Activated CD8-positive, alpha-beta memory T cell treated with anti-CD3 and anti-CD28 coated beads, Interleukin-2, amount 50 U/mL, for 1 hour (primary cell): Measurements from ENCODE around the gene TYMS.

Experiments
- DNase-seq: peaks from one replicate; pipeline ENCODE4 v3.0.0-alpha.2; 2020; ENCODE audit errors: extremely low read depth

The TYMS gene

GRCh38 chr18:711657-712400 lies 54.4 kb downstream of the TYMS start:
- peak; percentile 65 for DNase-seq

DNA sequence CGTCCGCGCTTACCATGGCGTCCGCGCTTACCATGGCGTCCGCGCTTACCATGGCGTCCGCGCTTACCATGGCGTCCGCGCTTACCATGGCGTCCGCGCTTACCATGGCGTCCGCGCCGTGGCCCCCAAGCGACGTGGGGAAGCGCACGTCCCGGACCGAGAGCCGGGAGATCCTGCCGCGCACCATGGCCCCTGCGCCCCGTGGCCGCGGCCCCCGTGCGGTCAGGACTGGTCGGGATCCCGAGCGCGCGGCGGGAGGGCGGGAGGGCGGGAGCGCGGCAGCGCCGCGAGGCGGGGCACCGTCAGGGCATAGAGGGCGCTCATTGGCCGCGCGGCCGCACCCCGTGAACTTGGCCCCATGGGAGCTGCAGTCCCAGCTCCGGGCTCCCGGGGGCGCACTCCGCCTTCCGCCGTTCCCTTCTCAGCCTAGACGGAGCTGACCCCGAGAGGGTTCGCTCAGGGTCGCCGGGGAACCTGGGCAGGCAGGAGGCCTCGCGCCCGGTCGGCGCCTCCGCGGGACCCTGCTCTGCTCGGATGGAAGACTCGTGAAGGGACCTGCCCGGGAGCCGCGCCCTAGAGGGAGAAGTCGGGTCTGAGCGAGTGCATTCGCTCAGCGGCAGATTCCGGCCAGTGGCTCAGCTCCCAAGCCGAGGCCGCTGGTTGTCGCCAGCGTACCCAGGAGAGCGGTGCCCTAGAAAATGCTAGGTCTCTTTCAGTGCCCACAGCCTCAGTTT lies 55.1 kb downstream of the TYMS start, which contains the start of gene ENOSF1:
ENOSF1 (minus strand) TSS at position 230 of the 734 bp plus-strand sequence; CDS start at position 187, 43 bp downstream.
- peak; percentile 43 for DNase-seq

DNA sequence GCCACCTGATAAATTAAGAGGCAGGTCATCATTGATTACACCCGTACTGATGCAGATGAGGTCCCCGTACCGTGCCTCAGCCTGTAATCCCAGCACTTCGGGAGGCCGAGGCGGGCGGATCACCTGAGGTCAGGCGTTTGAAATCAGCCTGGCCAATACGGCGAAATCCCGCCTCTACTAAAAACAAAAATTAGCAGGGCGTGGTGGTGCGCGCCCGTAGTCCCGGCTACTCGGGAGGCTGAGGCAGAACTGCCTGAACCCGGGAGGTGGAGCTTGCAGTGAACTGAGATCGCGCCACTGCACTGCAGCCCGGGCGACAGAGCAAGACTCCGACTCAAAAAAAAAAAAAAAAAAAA lies 55.7 kb downstream of the TYMS start:
- no peak for DNase-seq

- DNase-seq: no peak
Measured at GRCh38 chr18:715626-716025, 58.2 kb downstream of the TYMS start.

GRCh38 chr18:717003-717402 lies 59.5 kb downstream of the TYMS start:
- no peak for DNase-seq
